Adrenal gland (tissue), 12 donors: ENCODE measurements around the gene POLR1C. TPM values are rescaled to one million over a fixed set of nuclear protein-coding genes. Genes with fewer than 3 reads are reported as not detected.

Experiments
- DNase-seq, 7 donors: peaks; one replicate each; pipeline ENCODE4 v3.0.0-alpha.2; 2019 to 2020
- H3K27ac ChIP-seq, 5 donors: fragments of 200-600 bp; sonication (generic) in 4 of 5; 1 replicate in 3 of 5; 2 replicates in 2 of 5; pipeline versions ENCODE4 v1.5.1 to v1.8.0; 2016 to 2020; ENCODE audit warnings: mild to moderate bottlenecking in 1 of 5
- H3K27me3 ChIP-seq: fragments of 200-600 bp; 2 replicates; pipeline ENCODE4 v1.8.0; 2021
- H3K36me3 ChIP-seq, 2 donors: fragments of 200-600 bp; replicated peaks in 1 of 2; 1 replicate in 1 of 2; 2 replicates in 1 of 2; pipeline versions ENCODE4 v1.5.1 to v1.8.0; 2018 to 2022
- H3K4me1 ChIP-seq, 2 donors: fragments of 200-600 bp; replicated peaks in 1 of 2; 1 replicate in 1 of 2; 2 replicates in 1 of 2; pipeline versions ENCODE4 v1.5.1 to v1.8.0; 2018 to 2021
- H3K4me3 ChIP-seq, 4 donors: fragments of 200-600 bp; sonication (generic) in 3 of 4; one replicate each; pipeline ENCODE4 v1.5.1; 2016 to 2018
- H3K9me3 ChIP-seq, 3 donors: fragments of 200-600 bp; sonication (generic) in 1 of 3; replicated peaks in 1 of 3; 1 replicate in 2 of 3; 2 replicates in 1 of 3; pipeline versions ENCODE4 v1.5.1 to v1.8.0; 2016 to 2021
- CTCF ChIP-seq, 6 experiments: fragments of 450-650 bp in 4 of 6; fragments of 200-600 bp in 2 of 6; sonication (generic) in 1 of 6; IDR thresholded peaks; 1 replicate in 5 of 6; 2 replicates in 1 of 6; pipeline versions ENCODE4 v1.5.1 to v1.8.0; 2016 to 2021; ENCODE audit warnings: antibody characterized with exemption in 6 of 6, mild to moderate bottlenecking in 2 of 6, moderate library complexity in 1 of 6
- POLR2A ChIP-seq, 2 donors: fragments of 450-650 bp; IDR thresholded peaks; one replicate each; pipeline ENCODE4 v1.6.1; 2017; ENCODE audit warnings: antibody characterized with exemption in 2 of 2, mild to moderate bottlenecking in 2 of 2, moderate library complexity in 1 of 2
- WGBS, 4 donors: extraction: QIAGEN DNeasy Blood & Tissue Kit in 2 of 4; methylation state at CpG; one replicate each; pipeline versions ENCODE4 v1.1.5 to v1.1.7; 2013 to 2017; 5-methylcytosine and 5-hydroxymethylcytosine counted together
- intact Hi-C, 2 donors: fragments of 100-400 bp; cut with DNase I; formaldehyde crosslinking; loops; one replicate each; pipeline versions ENCODE4 v1.14.1 to v1.15.0; 2022 to 2023
- polyA plus RNA-seq, 3 donors: library from polyadenylated mRNA; stranded (reverse); fragments of 200-250 nt in 2 of 3; fragments of 350-450 nt in 1 of 3; fragmentation: Illumina TruSeq in 1 of 3; extraction: RNeasy Lipid Tissue Mini Kit (QIAGEN cat#74804) in 1 of 3; gene quantifications; one replicate each; pipeline ENCODE4 v1.2.3, GENCODE V29; 2013 to 2014
- total RNA-seq, 9 donors: library from RNA; depleted of rRNA in 4 of 9; stranded (reverse); fragments of >200 nt in 4 of 9; fragments of 120-200 nt in 1 of 9; fragmentation: NEBNext Ultra II Directional in 1 of 9; extraction: Animal tissue kit (Norgen Biotek cat#: 25700) in 1 of 9; gene quantifications; one replicate each; pipeline versions ENCODE4 v1.1.0 to v1.2.4, GENCODE V29; 2013 to 2023
- donor health status: healthy with polysubstance abuse.
- donor health status: Bipolar disorder and iron deficiency.
- donor health status: DM: yes; HTN: yes; CAD: no.
- donor health status: DM: no; HTN: no; CAD: no.
- donor health status: DM: no; HTN: no; CAD: no.
- donor health status: DM: yes; HTN: yes; CAD: no.

Gene POLR1C
- total and polyA plus RNA-seq, 12 donors = 16.8 to 67.2 (median 37.4) TPM

- TF ChIP-seq POLR2A (IDR thresholded peaks at IDR 0.05) (no peak), CTCF (IDR thresholded peaks at IDR 0.05) (no peak)
- DNase-seq = no peak
- WGBS, 4 donors = 92 to 94% (median 94%) methylated on average over 12 to 26 of the region's 26 CpGs
- Histone ChIP-seq H3K4me1 (peaks cover 10 to 11% of the 10 kb centered on the region in 2 donors), H3K36me3 (peaks cover 0 to 56% of the 10 kb centered on the region in 2 donors), H3K27ac (no peak overlapping the region), H3K9me3 (no peaks in the 10 kb centered on the region), H3K27me3 (no peaks in the 10 kb centered on the region), H3K4me3 (no peak overlapping the region)
- intact Hi-C loops = loop anchor here (5.0 to 10.0 kb wide), 3 partner anchors 53 to 120 kb away; no protein-coding TSS in a partner anchor
Measured at GRCh38 chr6:43504756-43505593, 11.9 kb upstream of the POLR1C start.

GRCh38 chr6:43505718-43506117, 11.2 kb upstream of the POLR1C start:
- 54 to 72% (median 61%) methylated on average over 2 to 6 of the region's 6 CpGs for WGBS, 4 donors
- DNase-seq = no peak
- H3K36me3 ChIP-seq = peaks cover 0 to 49% of the 10 kb centered on the region in 2 donors

GRCh38 chr6:43506171-43506570, 10.7 kb upstream of the POLR1C start:
- WGBS, 4 donors = 36 to 61% (median 48%) methylated on average over 3 of the region's 3 CpGs
- H3K27me3 ChIP-seq = no peaks in the 10 kb centered on the region
- TF ChIP-seq POLR2A (IDR thresholded peaks at IDR 0.05) = no peak
- no peak for TF ChIP-seq CTCF (IDR thresholded peaks at IDR 0.05)
- DNase-seq = peak in 2 of 7 donors; percentile 42 to 51
- intact Hi-C loops = loop anchor here (5.0 to 10.0 kb wide), 3 partner anchors 54 to 121 kb away; no protein-coding TSS in a partner anchor
- peak overlapping the region in 3 of 5 donors; percentile 27 to 70 (median 64) for H3K27ac ChIP-seq
- peaks cover 0 to 45% of the 10 kb centered on the region in 2 donors for H3K36me3 ChIP-seq
- H3K9me3 ChIP-seq = no peaks in the 10 kb centered on the region
- H3K4me3 ChIP-seq = no peak overlapping the region
- H3K4me1 ChIP-seq = peaks cover 18% of the 10 kb centered on the region in 2 donors

More at GRCh38 chr6:43505718-43506117, 11.2 kb upstream of the POLR1C start:
- H3K27ac ChIP-seq = peak overlapping the region in 1 of 5 donors; percentile 64
- H3K9me3 ChIP-seq = no peaks in the 10 kb centered on the region
- TF ChIP-seq POLR2A (IDR thresholded peaks at IDR 0.05) (no peak), CTCF (IDR thresholded peaks at IDR 0.05) (no peak)
- no peak overlapping the region for H3K4me3 ChIP-seq
- H3K4me1 ChIP-seq = peaks cover 15% of the 10 kb centered on the region in 2 donors
- no peaks in the 10 kb centered on the region for H3K27me3 ChIP-seq
- intact Hi-C loops = loop anchor here (5.0 to 10.0 kb wide), 3 partner anchors 53 to 121 kb away; no protein-coding TSS in a partner anchor

GRCh38 chr6:43506667-43507471, 10.0 kb upstream of the POLR1C start:
- H3K36me3 ChIP-seq = peaks cover 0 to 50% of the 10 kb centered on the region in 2 donors
- 22 to 32% (median 25%) methylated on average over 10 to 14 of the region's 14 CpGs for WGBS, 4 donors
- no peaks in the 10 kb centered on the region for H3K9me3 ChIP-seq
- H3K27ac ChIP-seq = peak overlapping the region in 3 of 5 donors; percentile 27 to 70 (median 64)
- no peak overlapping the region for H3K4me3 ChIP-seq
- no peaks in the 10 kb centered on the region for H3K27me3 ChIP-seq
- peaks cover 18% of the 10 kb centered on the region in 2 donors for H3K4me1 ChIP-seq
- TF ChIP-seq CTCF (IDR thresholded peaks at IDR 0.05) (peak; percentile 96 to 98 (median 96)), POLR2A (IDR thresholded peaks at IDR 0.05) (no peak)
- intact Hi-C loops = loop anchor here (5.0 to 10.0 kb wide), 3 partner anchors 55 to 122 kb away; no protein-coding TSS in a partner anchor
- peak; percentile 80 to 95 (median 86) for DNase-seq
